T-helper 2 cell treated with Interferon-gamma antibody and Interleukin-4, amounts not matched to agents 100 ng/mL and 5 ng/mL, for 36 hours (primary cell): ENCODE measurements around the gene DGKG. TPM values are rescaled to one million over a fixed set of nuclear protein-coding genes. Genes with fewer than 3 reads are reported as not detected.

ENCODE experiments used
- intact Hi-C: fragments of 100-400 bp; cut with micrococcal nuclease; formaldehyde crosslinking; loops from one replicate; pipeline ENCODE4 v1.15.1; 2023
- total RNA-seq: library from RNA; stranded (reverse); gene quantifications from 2 replicates; pipeline ENCODE4 v1.2.3, GENCODE V29; 2022

Gene DGKG
- total RNA-seq, 1 donor from 2014 or later = not detected

DNA sequence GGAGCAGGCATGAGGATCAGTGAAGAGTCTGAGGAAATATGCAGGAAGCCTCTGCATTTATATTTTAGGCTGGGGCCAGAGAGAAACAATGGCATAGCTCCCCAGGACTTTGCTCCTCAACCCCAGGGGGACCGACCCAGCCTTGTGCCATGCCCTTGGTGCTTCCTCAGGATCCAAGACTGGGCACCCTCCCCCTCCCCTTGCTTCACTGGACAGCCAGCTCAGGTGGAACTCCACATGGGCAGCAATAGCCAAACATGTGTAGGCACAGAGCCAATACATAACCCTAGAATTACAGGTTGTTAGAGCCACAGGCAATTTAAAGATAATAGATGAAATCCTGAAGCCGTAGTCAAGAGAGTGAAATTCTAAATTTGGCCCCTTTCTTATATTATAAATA is 180.1 kb downstream of the DGKG start:
- intact Hi-C loops = no loop called here

DNA sequence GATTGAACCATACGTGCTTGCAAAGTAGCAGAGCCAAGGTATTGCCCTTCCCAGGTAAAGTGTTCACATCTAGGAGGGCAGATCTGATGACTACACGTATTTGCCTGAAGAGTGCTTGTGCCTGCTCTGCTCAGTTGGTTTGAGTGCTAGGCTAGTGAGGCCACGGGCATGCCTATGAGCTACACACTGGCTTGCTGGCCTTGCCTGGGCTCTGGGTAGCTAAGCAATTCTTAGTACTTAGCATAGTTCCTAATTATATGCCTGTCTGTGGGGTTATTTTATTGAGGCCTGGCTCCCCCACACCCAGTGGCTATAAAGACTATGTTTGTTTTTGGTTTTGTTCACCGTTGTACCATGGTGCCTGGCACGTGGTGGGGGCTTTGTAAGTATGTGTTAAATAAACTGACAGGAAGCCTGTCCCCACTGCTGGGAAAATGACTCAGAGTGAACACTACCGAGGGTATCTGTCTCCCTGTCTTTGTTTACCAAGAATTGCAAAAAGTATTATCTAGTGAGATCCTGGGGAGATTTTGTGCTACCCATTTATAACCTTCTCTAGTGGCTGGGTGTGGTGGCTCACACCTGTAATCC is 181.0 kb downstream of the DGKG start:
- intact Hi-C loops = no loop called here

DNA sequence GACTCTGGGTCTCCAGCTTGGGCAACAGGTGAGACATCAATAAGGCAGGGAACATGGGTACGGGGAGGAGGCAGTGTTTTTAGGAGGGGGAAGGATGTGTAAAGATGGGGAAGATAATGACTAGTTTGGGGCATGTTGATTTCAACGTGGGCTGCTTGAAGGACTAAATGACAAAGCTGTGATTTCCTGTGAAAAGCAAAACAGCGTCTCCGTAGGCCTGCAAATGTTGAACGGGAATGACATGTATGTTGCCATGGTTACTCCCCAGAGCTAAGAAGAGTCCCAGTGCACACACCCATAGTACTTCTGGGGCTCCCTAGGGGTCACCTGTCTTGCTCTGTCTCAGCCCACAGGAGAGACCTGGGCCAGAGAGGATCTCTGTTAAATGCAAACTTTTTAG is 181.9 kb downstream of the DGKG start:
- intact Hi-C loops = no loop called here

DNA sequence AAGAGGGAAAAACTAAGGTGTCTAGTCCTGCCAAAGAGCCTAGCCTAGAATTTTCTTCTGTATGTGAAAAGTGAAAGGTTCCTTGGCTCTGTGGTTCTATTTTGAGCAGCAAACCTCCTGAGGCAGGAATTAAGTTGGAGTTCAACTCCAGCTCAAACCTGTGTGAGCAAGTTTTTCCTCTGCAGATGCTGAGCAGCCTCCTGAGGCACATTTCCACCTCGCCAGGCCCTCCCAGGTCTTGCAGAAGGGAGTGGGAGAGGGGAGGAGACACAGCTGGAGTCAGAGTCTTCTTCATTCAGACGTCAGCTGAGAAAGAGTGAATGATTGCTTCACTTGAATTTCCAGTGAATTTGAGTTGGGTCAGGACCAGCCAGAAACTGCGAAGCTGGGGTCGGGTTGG is 183.6 kb downstream of the DGKG start:
- intact Hi-C loops = no loop called here

DNA sequence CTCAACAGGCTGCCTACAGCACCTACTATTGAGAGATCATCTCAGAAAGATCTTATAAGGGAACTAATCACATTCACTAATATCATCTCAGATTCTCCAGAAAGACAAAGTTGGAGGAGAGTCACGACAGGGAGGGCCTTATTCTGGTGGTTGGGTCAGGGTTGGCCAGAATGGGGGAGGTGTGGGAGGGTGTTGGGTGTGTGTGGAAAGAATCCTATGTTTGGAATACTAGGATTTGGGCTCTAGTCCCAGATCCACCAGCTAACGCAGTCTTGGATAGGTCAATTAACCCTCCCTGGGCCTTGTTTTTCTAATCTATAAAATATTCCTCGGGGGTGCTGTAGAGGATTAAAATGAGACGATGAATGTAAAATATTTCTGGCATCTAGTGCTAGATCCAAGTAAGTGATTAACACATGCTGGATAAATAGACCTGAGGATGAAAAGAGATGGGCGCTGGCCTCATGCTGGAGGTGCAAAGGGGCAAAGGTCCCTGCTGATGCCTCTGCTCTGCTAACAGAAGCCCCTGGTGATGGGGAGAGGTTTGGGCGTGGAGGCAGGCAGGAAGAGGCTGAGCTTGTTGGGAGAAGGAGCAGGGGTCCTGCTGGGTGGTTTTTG is 185.6 kb downstream of the DGKG start:
- intact Hi-C loops = no loop called here

DNA sequence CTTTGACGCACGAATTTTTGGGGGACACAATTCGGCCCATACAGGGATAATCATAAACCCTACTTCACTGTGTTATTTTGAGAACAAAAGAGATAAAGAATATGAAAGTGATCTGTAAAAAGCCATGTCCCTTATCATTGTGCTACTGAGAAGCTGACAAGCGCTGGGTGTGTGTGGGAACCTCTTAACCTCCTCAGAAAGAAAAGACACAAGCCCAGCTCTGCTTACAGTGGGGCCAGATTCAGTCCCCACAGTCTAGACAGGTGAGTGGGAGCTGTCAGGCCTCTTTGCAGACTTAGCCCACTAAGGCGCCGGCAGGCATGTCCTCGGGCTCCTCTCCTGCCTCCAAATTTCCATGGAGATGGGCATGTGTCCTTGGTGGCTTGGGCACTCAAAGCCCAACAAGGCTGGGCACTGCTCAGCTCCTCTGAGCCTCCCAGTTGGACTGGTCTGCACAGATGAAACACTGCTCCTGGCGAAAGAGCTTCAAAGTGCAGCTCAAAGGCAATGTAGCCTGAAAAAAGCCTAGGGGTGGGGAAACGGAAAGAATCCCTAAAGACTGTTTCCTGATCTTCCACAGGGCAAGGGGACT is 188.7 kb downstream of the DGKG start:
- intact Hi-C loops = no loop called here

DNA sequence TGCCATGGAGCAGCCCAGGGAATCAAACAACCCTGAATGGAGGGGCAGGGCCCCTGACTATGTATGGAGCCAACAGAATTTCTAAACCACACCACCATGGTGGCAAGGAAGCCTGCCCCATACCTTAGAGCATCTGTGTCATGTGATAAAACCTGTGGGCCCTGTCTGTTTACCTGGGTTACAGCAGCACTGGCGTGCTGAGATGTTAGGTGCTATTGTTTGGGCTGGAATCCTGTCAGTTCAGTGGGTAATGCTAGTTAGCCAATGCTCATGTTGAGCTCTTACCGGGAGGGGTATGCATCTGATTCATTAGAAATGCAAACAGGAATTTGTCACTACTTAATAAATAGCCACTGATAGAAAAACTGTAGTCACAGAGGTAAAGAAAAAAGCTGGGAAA is 189.7 kb downstream of the DGKG start:
- intact Hi-C loops = no loop called here

DNA sequence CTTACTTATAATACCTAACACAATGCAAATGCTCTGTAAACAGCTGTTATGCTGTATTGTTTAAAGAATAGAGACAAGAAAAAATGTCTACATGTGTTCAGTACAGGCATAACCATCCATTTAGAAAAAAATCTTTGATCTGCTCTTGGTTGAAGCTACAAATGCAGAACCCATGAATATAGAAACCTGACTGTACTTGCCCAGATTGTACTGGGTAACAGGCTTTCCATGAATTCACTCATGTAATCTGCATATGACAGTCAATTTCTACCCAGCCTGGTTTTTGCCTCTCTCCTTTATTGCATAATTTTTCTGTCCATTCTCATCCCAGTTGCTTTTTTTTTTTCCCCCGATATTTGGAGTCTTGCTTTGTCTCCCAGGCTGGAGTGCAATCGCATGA is 190.5 kb downstream of the DGKG start:
- intact Hi-C loops = no loop called here

DNA sequence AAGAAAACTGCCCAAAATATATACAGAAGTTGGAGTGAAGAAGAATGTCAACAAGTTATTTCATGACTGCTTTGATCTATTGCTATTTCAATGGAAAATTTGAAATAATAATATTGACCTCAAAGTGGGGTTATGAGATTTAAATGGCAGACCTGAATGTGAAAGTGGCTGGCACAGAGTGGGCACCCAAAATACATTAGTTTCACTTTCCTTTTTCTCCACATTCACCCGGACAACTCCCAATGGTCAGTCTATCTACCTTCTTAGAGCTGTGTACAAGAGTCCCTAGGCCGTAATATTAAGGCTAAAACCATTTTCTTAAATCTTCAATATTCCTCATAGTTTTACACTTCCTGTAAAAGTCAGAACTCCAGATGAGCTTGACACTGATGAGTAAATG is 191.5 kb downstream of the DGKG start:
- intact Hi-C loops = no loop called here

DNA sequence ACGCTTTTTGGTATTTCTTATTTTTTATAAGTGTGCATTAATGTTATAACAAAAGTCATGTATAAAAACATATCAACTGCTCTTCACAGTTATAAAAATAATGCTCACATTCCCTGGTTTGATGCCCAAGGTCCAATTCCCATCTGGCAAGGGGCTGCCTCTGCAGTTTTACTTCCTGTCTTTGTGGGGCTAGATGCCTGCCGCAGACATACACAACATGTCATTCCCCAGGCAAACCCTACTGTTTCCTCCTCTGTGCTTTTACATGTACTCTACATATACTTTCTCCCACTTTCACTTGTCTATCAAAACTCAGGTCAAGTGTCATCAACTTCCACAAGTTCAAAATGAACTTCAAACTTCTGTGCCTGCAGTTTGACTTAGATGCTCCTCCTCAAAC is 192.7 kb downstream of the DGKG start:
- intact Hi-C loops = no loop called here

DNA sequence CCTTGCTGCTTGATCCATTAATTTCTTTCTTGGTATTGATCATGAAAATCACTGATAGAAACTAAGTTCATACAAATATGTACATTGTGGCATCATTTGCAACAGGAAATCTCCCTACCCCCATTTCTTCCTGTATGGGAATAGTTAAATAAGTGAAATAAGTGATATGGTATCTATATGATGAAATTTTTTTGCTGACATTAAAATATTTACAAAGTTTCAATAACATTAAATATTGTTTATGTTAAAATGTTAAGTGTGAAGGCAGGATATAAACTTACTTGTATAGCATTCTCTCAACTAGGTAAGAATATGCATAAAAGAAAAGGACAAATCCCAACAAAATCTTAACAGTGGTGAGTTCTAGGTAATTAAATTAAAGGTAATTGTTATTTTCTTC is 193.1 kb downstream of the DGKG start:
- intact Hi-C loops = no loop called here

DNA sequence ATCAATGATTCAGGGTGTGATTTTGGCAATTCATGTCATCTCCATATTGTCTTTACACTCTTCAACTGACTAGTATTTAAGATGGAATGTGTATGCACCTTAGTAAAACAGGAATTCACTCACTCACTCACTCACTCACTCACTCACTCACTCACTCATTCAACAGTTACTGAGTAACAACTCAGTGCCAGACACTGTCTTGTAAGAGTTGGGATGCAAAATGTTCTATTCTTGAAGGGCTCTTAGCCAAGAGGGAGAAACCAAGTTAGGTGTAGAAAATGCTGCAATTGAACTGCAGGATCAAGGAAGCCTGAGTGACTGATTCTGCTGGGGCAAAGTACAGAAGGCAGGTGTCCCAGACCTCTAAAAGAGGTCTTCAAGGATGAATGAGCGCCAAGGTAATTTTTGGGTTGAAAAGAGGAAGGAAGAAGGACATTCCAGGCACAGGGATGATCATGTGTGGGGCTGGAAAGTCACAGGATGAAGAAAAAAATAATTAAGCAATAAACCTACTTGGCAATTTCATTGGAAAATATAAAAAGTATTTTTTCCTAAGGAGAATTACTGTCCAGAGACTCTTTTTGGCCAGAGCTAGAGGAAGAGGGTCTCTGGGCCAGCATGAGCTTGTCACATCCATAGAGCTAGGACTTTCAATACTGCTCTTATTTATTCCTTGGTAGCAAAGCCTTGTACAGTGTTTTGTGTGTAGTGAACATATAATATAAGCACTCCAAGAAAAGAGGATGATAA is 194.2 kb downstream of the DGKG start:
- intact Hi-C loops = no loop called here

DNA sequence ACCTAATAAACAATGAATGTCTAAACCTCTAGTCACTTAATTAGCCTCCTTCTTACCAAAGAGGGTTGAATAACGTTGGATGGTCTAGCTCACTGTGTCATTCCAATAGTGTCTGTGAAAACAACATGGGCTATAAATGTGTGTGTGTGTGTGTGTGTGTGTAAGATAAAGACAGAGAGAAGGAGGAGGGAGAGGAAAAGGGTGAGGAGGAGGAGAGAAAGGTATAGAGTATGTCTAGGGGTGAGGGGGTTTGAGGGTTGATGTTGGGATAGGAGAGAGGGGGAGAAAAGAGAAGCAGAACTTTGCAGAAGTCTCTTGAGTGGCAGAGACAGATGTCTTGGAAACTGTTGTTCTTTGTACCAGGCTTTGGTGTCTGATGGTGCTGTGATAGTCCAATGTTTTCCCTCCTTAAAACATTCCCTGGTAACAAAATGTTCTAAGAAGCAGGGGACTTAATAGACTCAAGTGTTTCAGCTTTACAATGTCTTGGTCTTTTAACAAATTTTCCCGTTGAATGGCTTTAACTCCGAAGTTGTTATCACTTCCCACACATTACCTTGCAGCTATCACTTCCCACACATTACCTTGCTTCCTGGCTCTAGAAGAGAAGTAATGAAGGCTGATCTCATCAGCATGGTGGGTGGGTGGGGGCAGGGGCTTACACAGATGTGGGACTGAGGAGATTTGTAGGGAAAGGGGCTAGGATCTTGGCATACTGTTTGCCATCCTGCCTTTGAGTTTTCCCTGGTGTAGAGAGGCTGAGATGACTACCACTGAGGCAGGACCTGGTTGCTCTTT is 195.3 kb downstream of the DGKG start:
- intact Hi-C loops = no loop called here

DNA sequence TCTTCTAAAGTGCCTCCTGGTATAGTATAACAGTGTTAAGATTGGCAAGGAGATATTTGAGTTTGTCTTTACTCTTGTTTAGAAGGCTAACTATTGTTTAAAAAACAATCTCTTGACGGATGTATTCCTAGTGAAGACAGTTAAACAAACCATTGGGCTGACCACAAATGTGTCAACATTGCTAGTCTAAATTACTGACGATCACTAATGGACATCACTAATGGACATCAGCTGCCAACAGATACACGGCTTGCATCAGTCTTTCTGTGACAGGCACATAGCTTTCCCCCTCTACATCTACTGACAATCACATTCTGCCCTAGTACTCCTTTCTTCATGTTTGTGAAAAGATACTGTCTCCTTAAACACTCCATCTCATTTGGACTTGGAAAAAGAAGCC is 196.0 kb downstream of the DGKG start:
- intact Hi-C loops = no loop called here

DNA sequence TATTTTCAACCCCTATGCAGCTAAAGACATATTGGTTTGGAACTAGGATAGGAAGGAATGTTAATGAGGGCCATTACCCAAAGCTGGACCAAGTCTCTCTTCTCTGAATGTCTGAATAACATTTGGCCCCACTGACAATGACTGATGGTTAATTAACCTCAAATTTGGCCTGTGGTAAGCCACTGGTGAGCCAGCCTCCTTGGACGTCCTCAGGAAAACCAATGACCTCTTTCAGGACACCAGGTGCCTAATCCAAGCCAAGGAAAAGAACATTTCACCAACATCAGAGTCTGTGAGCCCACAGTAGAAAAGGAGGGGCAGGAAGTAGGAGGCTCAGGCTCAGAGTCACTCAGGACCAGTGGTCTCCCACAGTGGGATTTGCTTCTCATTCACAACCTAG is 196.7 kb downstream of the DGKG start:
- intact Hi-C loops = no loop called here

DNA sequence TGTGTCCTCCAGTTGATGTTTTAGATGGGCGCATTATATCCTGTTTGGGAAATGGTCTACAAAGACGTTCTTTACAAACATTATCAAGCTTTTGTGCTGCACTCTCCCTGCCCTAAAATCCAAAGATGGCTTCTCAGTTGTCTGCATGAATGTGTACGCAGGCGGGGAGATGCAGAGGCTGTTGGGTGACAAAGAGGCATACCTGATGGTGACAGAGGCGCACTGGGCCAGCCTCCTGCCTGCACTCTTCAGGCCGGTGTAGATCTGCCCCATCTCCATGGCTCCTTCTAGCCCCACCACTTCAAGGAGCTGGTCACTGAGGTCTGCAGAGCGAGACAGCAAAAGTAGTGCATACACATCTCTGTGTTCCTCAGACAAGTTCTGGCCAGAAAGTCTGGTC is 197.3 kb downstream of the DGKG start:
- intact Hi-C loops = no loop called here

DNA sequence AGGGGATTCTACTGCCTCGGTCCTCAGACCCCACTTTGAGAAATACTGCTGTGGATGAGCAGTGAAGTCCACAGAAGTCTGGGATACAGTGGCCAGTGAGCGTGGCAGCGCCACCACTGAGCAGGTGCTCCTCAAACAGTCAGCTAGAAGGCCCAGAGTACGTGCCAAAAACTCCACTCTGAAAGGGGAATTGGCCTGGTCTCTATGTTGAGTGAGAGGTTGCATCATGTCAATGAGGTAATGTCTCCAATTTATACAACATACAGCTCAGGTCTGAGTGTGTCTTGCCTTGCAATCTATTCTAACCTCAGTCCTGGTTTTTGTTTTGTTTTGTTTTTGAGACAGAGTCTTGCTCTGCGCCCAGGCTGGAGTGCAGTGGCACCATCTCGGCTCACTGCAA is 199.8 kb downstream of the DGKG start:
- intact Hi-C loops = no loop called here

DNA sequence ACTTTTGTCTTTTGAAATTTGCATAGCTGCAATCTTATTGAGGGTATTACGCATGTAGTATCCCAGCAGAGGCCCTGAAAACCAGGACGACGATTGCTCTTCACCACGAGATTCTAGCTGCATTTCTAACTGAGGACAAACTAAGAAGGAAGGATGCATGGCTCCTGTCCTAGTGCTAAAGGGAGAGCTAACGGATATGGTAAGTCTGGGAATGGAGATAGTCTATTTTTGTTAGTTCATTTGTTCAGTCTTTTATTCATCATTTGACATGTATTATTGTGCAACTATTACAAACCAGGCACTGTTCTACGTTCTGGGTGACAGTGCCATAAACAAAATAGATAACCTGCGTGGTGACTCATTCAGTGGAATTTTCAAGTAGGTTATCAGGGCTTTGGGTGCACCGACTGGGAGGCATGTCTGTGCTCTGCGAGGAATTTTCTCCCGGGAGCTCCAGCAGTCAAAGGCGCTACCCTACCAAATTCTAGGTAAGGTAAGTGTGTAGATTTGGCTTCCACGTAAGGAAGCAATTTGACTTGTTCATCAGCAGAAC is 201.3 kb downstream of the DGKG start:
- intact Hi-C loops = no loop called here

DNA sequence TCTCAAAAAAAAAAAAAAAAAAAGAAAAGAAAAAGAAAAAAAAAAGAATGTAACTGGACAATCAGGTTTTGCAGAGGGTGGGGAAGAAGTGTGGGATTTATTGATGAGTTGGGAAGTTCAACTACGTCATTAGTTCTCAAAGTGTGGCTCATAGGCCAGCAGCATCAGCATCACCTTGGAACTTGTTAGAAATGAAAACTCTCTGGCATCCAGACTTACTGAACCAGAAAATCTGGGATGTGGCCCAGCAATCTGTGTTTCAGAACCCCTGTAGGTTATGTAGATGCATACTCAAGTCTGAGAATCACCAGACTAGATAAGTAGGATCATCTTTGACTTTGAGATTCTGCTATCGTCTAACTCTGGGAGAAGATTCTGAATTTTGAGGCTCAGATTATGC is 207.4 kb downstream of the DGKG start:
- intact Hi-C loops = no loop called here

DNA sequence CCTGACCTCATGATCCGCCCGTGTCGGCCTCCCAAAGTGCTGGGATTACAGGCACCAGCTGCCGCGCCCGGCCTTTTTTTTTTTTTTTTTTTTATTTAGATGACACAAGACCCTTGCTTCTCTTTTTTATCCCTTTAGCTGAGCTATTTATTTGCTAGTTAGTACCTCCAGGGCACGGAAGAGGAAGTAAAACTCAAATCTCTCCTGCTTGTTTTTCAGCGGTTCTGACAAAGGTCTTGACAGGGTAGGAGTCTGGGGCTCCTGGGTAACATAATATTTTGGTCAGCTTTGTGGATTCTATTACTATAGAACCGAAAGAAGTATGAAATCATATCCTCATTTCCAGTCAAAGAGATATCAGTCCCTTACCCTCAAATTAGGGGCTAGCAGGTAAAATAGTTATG is 209.1 kb downstream of the DGKG start:
- intact Hi-C loops = no loop called here

DNA sequence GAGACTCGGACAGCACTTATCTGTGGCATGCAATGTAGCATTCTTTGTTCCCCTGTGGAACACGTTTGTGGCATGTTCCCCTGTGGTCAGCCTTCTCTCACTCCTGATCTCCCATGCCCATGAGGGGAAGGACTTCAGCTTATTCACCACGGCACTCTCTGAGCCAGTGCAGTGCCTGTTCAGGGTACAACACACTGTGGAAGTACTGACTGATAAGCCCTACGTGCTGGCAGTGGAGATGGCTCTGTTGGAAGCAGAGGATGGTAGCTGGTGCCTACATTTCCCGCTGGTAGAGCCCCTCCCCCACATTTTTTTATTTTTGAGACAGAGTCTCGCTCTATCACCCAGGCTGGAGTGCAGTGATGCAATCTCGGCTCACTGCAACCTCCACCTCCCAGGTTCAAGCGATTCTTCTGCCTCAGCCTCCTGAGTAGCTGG is 209.7 kb downstream of the DGKG start:
- intact Hi-C loops = no loop called here
